HL-60 (cell line): ENCODE results near the gene CHAD.
"Not testable (repeated sequence)": the region's sequence is repeated elsewhere in the genome, so short reads cannot be mapped to it uniquely, and the experiment has no call there.

Experiments used
- GABPA ChIP-seq: IDR thresholded peaks from 2 replicates; pipeline ENCODE4 v1.6.1; 2012; ENCODE audit warnings: low read depth
- POLR2AphosphoS5 ChIP-seq: IDR thresholded peaks from 2 replicates; pipeline ENCODE4 v1.6.1; 2012; ENCODE audit warnings: low read depth
- TF ChIP-seq, protein P1 (sequence below): IDR thresholded peaks from one replicate; pipeline ENCODE4 v1.5.1; 2011; ENCODE audit warnings: low read length, control low read depth, inconsistent platforms; ENCODE audit not compliant: insufficient read depth

DNA sequence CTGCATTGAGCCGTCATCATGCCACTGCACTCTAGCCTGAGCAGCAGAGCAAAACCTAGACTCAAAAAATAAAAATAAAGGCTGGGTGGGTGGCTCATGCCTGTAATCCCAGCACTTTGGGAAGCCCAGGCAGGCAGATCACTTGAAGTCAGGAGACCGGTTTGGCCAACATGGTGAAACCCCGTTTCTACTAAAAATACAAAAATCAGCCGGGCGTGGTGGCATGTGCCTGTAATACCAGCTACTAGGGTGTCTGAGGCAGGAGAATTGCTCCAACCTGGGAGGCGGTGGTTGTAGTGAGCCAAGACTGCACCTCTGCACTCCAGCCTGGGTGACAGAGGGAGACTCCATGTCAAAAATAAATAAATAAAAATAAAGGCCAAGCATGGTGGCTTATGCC, 40.6 kb downstream of the CHAD start:
- TF ChIP-seq, protein P1, sequence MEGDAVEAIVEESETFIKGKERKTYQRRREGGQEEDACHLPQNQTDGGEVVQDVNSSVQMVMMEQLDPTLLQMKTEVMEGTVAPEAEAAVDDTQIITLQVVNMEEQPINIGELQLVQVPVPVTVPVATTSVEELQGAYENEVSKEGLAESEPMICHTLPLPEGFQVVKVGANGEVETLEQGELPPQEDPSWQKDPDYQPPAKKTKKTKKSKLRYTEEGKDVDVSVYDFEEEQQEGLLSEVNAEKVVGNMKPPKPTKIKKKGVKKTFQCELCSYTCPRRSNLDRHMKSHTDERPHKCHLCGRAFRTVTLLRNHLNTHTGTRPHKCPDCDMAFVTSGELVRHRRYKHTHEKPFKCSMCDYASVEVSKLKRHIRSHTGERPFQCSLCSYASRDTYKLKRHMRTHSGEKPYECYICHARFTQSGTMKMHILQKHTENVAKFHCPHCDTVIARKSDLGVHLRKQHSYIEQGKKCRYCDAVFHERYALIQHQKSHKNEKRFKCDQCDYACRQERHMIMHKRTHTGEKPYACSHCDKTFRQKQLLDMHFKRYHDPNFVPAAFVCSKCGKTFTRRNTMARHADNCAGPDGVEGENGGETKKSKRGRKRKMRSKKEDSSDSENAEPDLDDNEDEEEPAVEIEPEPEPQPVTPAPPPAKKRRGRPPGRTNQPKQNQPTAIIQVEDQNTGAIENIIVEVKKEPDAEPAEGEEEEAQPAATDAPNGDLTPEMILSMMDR = not testable (repeated sequence)
- TF ChIP-seq POLR2AphosphoS5, GABPA: not testable (repeated sequence)
